Ectodermal cell (in vitro differentiated cells): ENCODE measurements around the gene SLIT3.

Experiments
- H3K27ac ChIP-seq: 2 replicates; pipeline ENCODE4 v1.7.0; 2013; ENCODE audit warnings: mild to moderate bottlenecking, low read depth, low read length; ENCODE audit not compliant: insufficient read depth, poor library complexity, severe bottlenecking
- H3K27me3 ChIP-seq: 2 replicates; pipeline ENCODE4 v1.7.0; 2013; ENCODE audit warnings: mild to moderate bottlenecking, low read length; ENCODE audit not compliant: insufficient read depth, control insufficient read depth, poor library complexity, severe bottlenecking
- H3K36me3 ChIP-seq: one replicate; pipeline ENCODE4 v1.7.0; 2013; ENCODE audit warnings: low read length; ENCODE audit not compliant: control insufficient read depth, insufficient read depth
- H3K4me1 ChIP-seq: one replicate; pipeline ENCODE4 v1.7.0; 2013; ENCODE audit warnings: low read length; ENCODE audit not compliant: control insufficient read depth, insufficient read depth
- H3K4me3 ChIP-seq: 2 replicates; pipeline ENCODE4 v1.7.0; 2013; ENCODE audit warnings: low read depth, low read length, control low read depth; ENCODE audit not compliant: insufficient read depth
- H3K9me3 ChIP-seq: 2 replicates; pipeline ENCODE4 v1.7.0; 2013; ENCODE audit warnings: mild to moderate bottlenecking, low read length, moderate library complexity; ENCODE audit not compliant: control insufficient read depth
- WGBS, 2 experiments: methylation state at CpG; one replicate each; pipeline ENCODE4 v1.1.7; 2013; ENCODE audit warnings: missing lambda C conversion rate in 2 of 2; 5-methylcytosine and 5-hydroxymethylcytosine counted together

The SLIT3 gene

DNA sequence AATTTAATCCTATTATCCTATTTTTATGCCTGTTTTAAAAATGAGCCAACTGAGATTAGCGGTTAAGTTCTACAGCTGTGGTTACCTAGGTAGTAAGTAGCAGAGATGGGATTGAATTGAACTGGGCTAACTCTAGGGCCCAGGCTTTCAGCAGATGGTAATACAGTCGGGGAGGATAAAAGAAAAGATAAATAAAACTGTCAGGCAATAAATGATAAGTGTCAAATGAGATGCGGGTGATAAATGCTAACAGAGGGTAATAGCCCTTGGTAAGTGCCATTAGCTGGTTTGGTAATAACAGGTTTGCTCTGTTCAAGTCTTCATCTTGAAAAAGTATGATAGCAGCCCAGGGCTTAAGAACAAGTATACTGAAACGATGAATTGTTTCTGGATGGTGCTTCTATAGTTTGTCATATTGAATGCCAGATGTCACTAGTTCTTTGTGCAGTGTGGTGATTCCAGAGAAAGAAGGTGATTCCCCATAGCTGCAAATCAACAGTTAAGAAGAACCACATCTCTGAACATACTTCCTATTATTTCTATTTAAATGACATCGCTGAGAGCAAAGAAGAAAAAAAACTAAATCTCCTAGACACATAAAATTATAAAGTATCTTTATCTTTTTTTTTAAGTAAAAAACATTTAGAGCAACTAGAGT is 360.9 kb downstream of the SLIT3 start:
- WGBS, 2 experiments = 92 to 93% methylated on average over 4 to 5 of the region's 5 CpGs
- no peaks in the 10 kb centered on the region for H3K27me3 ChIP-seq
- H3K9me3 ChIP-seq = no peaks in the 10 kb centered on the region
- H3K27ac ChIP-seq = no peak overlapping the region
- H3K36me3 ChIP-seq = no peaks in the 10 kb centered on the region
- peaks cover 5% of the 10 kb centered on the region for H3K4me1 ChIP-seq
- H3K4me3 ChIP-seq = no peak overlapping the region

- H3K9me3 ChIP-seq = no peaks in the 10 kb centered on the region
- no peaks in the 10 kb centered on the region for H3K27me3 ChIP-seq
- no peaks in the 10 kb centered on the region for H3K36me3 ChIP-seq
- 91 to 93% methylated on average over 9 of the region's 9 CpGs for WGBS, 2 experiments
- no peak overlapping the region for H3K4me3 ChIP-seq
- H3K4me1 ChIP-seq = peaks cover 1% of the 10 kb centered on the region
- no peak overlapping the region for H3K27ac ChIP-seq
These were observed 361.7 kb downstream of the SLIT3 start for GRCh38 chr5:168939156-168939800.

GRCh38 chr5:168936511-168936910 is 364.4 kb downstream of the SLIT3 start:
- 91 to 94% methylated on average over 7 of the region's 7 CpGs for WGBS, 2 experiments
- Histone ChIP-seq H3K36me3 (no peaks in the 10 kb centered on the region), H3K4me1 (no peaks in the 10 kb centered on the region), H3K27ac (no peak overlapping the region), H3K9me3 (no peaks in the 10 kb centered on the region), H3K27me3 (no peaks in the 10 kb centered on the region), H3K4me3 (no peak overlapping the region)

- H3K9me3 ChIP-seq = no peaks in the 10 kb centered on the region
- H3K27me3 ChIP-seq = no peaks in the 10 kb centered on the region
- H3K4me1 ChIP-seq = no peaks in the 10 kb centered on the region
- 86 to 96% methylated on average over 2 of the region's 2 CpGs for WGBS, 2 experiments
- no peaks in the 10 kb centered on the region for H3K36me3 ChIP-seq
- no peak overlapping the region for H3K4me3 ChIP-seq
- no peak overlapping the region for H3K27ac ChIP-seq
These were observed 365.8 kb downstream of the SLIT3 start for GRCh38 chr5:168935183-168935582.

GRCh38 chr5:168934169-168934568 is 366.8 kb downstream of the SLIT3 start:
- Histone ChIP-seq H3K36me3 (no peaks in the 10 kb centered on the region), H3K4me3 (no peak overlapping the region), H3K27ac (no peak overlapping the region), H3K4me1 (no peaks in the 10 kb centered on the region), H3K9me3 (no peaks in the 10 kb centered on the region), H3K27me3 (no peaks in the 10 kb centered on the region)
- 92 to 98% methylated on average over 3 of the region's 3 CpGs for whole genome bisulfite sequencing, 2 experiments

DNA sequence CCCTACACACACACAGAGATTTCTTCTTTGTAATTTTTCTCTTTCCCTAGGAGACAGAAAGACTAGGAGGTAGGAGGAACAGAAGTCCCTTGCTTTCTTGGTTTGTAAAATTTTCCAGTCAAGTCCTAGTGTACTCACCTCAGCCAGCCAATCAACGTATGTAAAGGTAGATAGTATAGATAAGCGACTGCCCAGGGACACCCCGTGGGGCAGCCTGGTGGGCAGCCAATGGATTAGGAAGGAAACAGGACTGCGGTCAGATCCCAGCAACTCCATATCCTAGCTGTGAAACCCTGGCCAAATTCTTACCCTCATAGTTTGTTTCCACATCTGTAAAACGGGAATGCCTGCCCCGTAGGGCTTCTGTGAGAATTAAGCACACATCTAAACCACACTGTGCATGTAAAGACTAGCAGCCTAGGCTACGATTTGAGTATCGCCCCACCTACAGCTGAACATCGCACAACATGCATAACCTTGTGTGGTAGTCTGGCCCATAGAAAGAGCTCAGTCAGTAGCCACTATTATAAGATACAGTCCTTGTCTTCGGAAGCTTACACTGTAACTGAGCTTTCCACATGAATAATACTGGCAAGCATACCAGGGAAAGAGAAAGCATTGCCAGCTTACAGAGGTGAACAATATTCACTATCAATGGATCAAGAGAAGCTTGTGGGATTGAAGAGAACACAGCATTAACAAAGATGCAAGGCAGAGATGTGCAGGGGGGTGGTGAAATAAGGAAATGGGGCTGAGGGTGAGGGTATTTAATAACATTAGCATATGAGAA is 368.3 kb downstream of the SLIT3 start:
- H3K27me3 ChIP-seq = no peaks in the 10 kb centered on the region
- WGBS, 2 experiments = 87 to 88% methylated on average over 10 of the region's 10 CpGs
- no peak overlapping the region for H3K4me3 ChIP-seq
- H3K27ac ChIP-seq = no peak overlapping the region
- no peaks in the 10 kb centered on the region for H3K4me1 ChIP-seq
- H3K36me3 ChIP-seq = no peaks in the 10 kb centered on the region
- H3K9me3 ChIP-seq = no peaks in the 10 kb centered on the region

DNA sequence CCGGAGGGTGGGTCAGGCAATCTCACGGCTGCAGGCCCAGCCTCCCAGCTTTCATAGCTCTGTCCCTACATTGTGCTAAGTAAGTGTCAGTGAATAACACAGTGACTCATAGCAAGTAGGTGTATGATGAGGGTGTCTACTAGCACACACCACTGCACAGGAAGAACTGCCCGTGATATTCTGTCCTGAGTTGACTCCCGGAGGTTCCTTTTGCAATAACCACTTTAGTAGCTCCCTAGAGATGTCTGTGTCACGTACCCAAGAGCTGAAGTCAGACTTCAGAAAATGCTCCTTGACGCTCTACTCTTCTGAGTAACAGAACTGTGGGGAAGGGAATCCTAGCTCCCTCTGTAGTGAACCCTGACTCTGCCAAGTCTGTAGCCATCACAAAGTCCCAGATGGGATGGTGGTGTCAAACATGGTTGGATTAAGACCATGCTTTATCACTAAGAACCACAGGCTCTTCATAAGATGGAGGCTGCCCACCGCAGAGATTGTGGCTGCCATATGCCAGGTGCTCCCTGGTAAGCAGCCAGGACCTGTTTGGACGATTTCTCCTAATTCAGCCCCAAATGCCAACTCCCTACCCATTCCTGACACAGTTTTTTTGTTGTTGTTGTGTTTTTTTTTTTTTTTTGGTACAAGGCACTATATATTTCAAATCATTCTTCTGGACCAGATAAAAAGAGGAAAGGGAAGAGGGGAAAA is 369.1 kb downstream of the SLIT3 start:
- Histone ChIP-seq H3K36me3 (no peaks in the 10 kb centered on the region), H3K4me3 (no peak overlapping the region), H3K27me3 (no peaks in the 10 kb centered on the region), H3K9me3 (no peaks in the 10 kb centered on the region), H3K27ac (no peak overlapping the region), H3K4me1 (no peaks in the 10 kb centered on the region)
- 95 to 96% methylated on average over 7 to 8 of the region's 8 CpGs for whole genome bisulfite sequencing, 2 experiments

GRCh38 chr5:168929656-168930055 is 371.3 kb downstream of the SLIT3 start:
- Histone ChIP-seq H3K36me3 (no peaks in the 10 kb centered on the region), H3K4me1 (no peaks in the 10 kb centered on the region), H3K27ac (no peak overlapping the region), H3K27me3 (no peaks in the 10 kb centered on the region), H3K9me3 (no peaks in the 10 kb centered on the region), H3K4me3 (no peak overlapping the region)
- 90 to 93% methylated on average over 7 of the region's 7 CpGs for whole genome bisulfite sequencing, 2 experiments

GRCh38 chr5:168925160-168925559 is 375.8 kb downstream of the SLIT3 start:
- H3K27ac ChIP-seq = no peak overlapping the region
- H3K27me3 ChIP-seq = peaks cover 2% of the 10 kb centered on the region
- no peaks in the 10 kb centered on the region for H3K9me3 ChIP-seq
- no peaks in the 10 kb centered on the region for H3K36me3 ChIP-seq
- 93 to 95% methylated on average over 3 of the region's 3 CpGs for WGBS, 2 experiments
- H3K4me3 ChIP-seq = no peak overlapping the region
- H3K4me1 ChIP-seq = no peaks in the 10 kb centered on the region
